ENCODE data around the gene FHL3. TPM values are rescaled to one million over a fixed set of nuclear protein-coding genes. Genes with fewer than 3 reads are reported as not detected.

FHL3 gene
- total and polyA plus RNA-seq, 2 donors (not counting 3 experiments of a cell fraction or from before 2014, with no cell fraction given): 26.1 to 58.7 TPM

- no peaks in the 10 kb centered on the region for H4K20me1 ChIP-seq (replicated peaks; ENCODE audit: control insufficient read depth, extremely low read depth, insufficient read depth, low read length)
- FAIRE-seq (no peak), DNase-seq (ENCODE audit: low read depth, low spot score) (no peak)
- H3K27me3 ChIP-seq (ENCODE audit: control insufficient read depth in 2 of 2, insufficient read depth in 2 of 2, low read length in 2 of 2): no peaks in the 10 kb centered on the region
- BruUV-seq (replicated peaks): no TSS peak
- dilution Hi-C loops (cut with MboI; ENCODE audit: extremely low pct_ligation_motif_present, low sequenced_read_pairs): no loop called here
- TF ChIP-seq POLR2A (IDR thresholded peaks at IDR 0.05; ENCODE audit: low read depth, low read length) (no peak), JUN (IDR thresholded peaks at IDR 0.05; ENCODE audit: borderline replicate concordance, insufficient read depth, insufficient read length, low read depth) (no peak), FOS (IDR thresholded peaks at IDR 0.05; ENCODE audit: borderline replicate concordance, insufficient read depth, low read length) (no peak), EZH2 (IDR thresholded peaks at IDR 0.05; ENCODE audit: borderline replicate concordance, low read depth, low read length, severe bottlenecking) (no peak), GATA2 (IDR thresholded peaks at IDR 0.05; ENCODE audit: insufficient read depth, insufficient read length, low read depth, low read length) (no peak), MYC (IDR thresholded peaks at IDR 0.05; ENCODE audit: low read depth, low read length) (no peak), POLR2AphosphoS5 (IDR thresholded peaks at IDR 0.05; ENCODE audit: insufficient read depth, low read depth, low read length) (no peak)
- TF ChIP-seq, protein P1, sequence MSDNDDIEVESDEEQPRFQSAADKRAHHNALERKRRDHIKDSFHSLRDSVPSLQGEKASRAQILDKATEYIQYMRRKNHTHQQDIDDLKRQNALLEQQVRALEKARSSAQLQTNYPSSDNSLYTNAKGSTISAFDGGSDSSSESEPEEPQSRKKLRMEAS (IDR thresholded peaks at IDR 0.05; ENCODE audit: insufficient read depth, insufficient read length): no peak
- TF ChIP-seq, protein P2, sequence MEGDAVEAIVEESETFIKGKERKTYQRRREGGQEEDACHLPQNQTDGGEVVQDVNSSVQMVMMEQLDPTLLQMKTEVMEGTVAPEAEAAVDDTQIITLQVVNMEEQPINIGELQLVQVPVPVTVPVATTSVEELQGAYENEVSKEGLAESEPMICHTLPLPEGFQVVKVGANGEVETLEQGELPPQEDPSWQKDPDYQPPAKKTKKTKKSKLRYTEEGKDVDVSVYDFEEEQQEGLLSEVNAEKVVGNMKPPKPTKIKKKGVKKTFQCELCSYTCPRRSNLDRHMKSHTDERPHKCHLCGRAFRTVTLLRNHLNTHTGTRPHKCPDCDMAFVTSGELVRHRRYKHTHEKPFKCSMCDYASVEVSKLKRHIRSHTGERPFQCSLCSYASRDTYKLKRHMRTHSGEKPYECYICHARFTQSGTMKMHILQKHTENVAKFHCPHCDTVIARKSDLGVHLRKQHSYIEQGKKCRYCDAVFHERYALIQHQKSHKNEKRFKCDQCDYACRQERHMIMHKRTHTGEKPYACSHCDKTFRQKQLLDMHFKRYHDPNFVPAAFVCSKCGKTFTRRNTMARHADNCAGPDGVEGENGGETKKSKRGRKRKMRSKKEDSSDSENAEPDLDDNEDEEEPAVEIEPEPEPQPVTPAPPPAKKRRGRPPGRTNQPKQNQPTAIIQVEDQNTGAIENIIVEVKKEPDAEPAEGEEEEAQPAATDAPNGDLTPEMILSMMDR (IDR thresholded peaks at IDR 0.05; ENCODE audit: extremely low read depth in 1 of 2, insufficient read depth in 1 of 2, low read depth in 1 of 2, low read length in 2 of 2): no peak
- peaks cover 40% of the 10 kb centered on the region for H3K4me1 ChIP-seq (ENCODE audit: control insufficient read depth, extremely low read depth, insufficient read depth, low read length)
- no peak overlapping the region for H3K27ac ChIP-seq (ENCODE audit: insufficient read depth, low read depth, low read length)
- no peak overlapping the region for H3K9ac ChIP-seq (replicated peaks; ENCODE audit: extremely low read depth, insufficient read depth, low read length)
- peaks cover 3 to 6% of the 10 kb centered on the region in 2 experiments for H3K36me3 ChIP-seq (ENCODE audit: control insufficient read depth in 2 of 2, extremely low read depth in 1 of 2, insufficient read depth in 2 of 2, low read length in 2 of 2)
- intact Hi-C loops (cut with micrococcal nuclease): loop anchor here (1.0 to 10.0 kb wide), 4 partner anchors 19 to 789 kb away; no protein-coding TSS in a partner anchor
- no peak overlapping the region for H3K4me3 ChIP-seq (replicated peaks in 1 of 3; ENCODE audit: insufficient read depth in 1 of 3, low read depth in 1 of 3, low read length in 3 of 3)
- no peak overlapping the region for H3K4me2 ChIP-seq (ENCODE audit: insufficient read depth, low read length)
- no peaks in the 10 kb centered on the region for H3K79me2 ChIP-seq (ENCODE audit: control insufficient read depth, insufficient read depth, low read length)
- H2AFZ ChIP-seq (ENCODE audit: low read depth, low read length): no peak overlapping the region
- CTCF ChIA-PET: interaction anchor here (0.9 to 7.4 kb wide), 8 partner anchors 9 to 806 kb away, joined by 3 to 66 read pairs (median 16); partner anchors contain the start of genes POU3F1 and SF3A3
- POLR2A ChIA-PET: no interaction called here
- H3K9me1 ChIP-seq (replicated peaks; ENCODE audit: control insufficient read depth, extremely low read depth, insufficient read depth, low read length): no peaks in the 10 kb centered on the region
- no peaks in the 10 kb centered on the region for H3K9me3 ChIP-seq (replicated peaks; ENCODE audit: control insufficient read depth, insufficient read depth, low read length)
These were observed 23.4 kb upstream of the FHL3 start for GRCh38 chr1:38028671-38029070.
